Measurements from ENCODE around the gene ECD.
A peak's percentile ranks its signal among the peaks of the same experiment; 100 is the strongest.

ECD gene

DNA sequence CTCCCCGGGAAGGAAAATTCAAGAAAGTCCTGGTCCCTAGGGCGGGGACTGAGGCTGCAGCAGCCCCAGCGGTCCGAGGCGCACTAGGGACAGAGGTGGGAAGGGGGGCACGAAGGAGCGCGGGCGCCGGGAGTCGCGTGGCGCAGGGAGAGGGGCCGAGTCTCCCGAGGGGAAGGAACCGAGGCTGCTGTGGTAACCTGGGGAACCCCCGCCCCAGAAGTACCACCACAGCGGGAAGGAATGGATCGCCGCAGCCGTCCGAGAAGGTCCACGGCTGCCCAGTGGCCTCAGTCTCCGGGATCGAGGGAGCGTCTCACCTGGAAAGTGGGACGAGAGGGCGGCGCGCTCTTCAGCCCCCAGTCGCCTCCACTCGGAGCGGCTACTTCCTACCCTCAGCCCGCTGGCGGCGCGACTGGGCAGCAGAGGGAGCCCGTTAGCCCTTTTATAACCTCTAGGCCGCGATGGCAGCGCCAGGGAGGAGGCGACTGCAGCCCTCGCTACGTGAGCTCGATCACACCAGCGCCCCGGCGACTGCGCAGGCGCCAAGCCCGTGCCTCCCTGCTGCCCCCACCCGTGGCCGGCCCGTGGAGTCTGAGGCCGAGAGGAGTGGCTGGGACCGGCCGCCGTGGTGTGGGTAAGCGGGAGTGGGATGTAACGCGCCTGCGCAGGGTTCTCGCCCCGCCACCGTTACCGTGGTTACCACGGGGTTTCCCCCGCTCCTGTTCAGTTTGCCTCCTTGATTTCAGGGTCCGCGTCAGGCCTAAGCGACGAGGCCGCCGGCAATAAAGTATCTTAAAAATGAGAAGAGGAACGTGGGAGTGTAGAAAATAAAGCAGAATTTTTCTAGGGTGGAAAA, 71.1 kb downstream of the ECD start, which contains the start of gene P4HA1:
TSS of gene P4HA1 (minus strand) at position 418 of the 856 bp plus-strand sequence. CDS start 21,983 bp downstream, outside the sequence.
- peak; percentile 96 for DNase-seq

DNA sequence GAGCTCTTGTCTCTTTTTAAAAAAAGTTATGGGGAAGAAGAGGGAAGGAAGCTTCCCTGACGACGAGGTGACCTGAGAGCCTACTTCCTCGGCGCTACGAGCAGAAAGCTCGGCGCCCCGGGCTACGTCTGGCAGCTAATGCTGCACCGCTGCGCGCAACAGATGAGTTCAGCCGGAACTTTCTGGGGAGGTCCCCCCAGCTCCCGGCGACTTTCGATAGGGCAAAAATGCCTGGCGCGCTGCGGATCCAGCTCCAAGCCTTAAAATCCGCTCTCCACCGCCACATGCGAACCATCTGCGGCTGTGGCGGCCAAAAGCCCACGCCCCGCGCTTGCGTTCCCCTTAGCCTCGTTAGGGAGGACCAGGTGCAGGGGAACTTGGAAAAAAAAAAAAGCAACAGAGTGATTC, 71.8 kb downstream of the ECD start:
- peak; percentile 67 for DNase-seq

DNA sequence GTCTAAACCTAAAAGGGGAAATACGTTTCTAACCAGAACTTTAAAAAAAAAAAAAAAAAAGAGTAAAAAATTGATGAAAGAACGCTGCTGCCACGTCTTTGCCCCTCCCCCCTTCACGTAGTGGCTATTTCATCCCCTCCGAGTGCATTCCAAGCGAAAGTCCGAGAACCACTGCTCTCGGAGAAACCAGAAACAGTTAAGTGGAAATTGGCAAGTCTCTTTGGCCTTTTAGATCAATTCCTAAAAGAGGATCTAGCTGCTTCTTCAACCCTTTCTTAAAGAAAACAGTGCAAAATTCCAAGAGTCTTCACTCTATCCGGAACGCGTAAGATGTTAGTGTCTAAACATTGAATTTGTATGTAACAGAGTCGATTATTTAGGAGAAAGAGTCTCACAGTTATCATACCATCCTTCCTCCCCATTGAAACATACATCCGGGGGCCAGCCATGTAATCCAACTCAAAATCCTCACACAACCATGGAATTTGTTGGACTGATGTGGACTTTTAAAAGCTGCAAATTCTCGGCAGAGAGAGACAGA, 72.3 kb downstream of the ECD start:
- peak; percentile 28 for DNase-seq

DNA sequence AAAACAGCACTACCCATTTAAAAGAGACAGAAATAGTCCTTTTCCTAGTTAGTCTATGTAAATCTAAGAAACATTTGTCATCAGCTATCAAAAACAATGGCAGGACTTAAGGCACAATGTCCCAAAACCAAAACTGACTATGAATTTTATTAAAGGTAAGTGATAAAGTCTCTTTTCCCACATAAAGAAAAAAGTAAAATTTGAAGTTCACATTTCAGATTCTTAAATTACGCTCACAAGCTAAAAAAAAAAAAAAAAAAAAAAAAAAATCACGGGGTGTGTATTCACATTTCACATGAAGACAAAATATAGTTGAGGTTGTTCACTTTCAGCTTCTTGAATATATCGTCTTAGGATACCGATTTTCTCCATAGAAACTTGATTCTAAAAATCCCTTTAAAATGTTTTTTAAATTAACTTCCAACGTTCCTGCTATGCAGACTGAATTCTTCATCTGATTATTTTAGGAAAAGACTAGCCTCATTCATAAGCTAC, 72.8 kb downstream of the ECD start:
- no peak for DNase-seq

DNA sequence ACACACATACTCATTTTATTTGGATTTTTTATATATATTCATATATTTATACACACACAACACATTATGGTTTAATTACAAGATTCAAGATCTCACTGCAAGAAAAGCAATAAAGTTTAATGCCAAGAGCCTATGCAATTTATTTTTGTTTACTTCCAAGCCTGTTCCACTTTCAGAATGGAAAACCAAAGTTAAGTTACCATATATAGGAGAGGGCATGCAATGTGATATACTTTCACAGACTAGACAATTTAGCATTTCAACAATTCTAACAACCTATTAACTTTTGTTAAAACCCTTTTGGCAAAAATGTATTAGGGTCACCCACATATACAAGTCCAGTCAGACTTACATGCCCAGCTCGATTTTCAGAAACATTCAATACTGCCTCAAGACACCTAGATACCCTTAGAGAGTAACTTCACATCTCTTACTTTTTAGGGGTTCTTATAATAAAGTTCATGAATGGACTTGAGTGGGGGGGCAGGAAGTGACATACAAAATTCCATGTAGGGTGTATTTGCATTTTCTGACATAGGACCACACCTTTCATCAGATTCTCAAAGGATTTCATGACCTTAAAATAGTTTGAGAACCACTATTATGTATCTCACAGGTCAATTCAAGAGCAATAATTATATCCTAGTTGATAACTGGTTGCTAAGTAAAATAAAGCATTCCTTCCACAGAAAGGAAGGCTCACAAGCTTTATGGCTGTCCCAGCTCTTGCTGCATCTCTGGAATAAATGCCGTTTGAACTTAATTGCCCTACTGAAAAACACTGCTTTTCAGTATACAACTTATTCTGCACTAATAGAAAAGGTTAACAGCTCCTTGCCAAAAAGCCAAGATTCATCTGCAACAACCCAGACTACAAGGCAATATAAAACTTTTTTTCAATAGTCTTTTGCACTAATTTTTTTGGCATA, 73.6 kb downstream of the ECD start:
- no peak for DNase-seq

DNA sequence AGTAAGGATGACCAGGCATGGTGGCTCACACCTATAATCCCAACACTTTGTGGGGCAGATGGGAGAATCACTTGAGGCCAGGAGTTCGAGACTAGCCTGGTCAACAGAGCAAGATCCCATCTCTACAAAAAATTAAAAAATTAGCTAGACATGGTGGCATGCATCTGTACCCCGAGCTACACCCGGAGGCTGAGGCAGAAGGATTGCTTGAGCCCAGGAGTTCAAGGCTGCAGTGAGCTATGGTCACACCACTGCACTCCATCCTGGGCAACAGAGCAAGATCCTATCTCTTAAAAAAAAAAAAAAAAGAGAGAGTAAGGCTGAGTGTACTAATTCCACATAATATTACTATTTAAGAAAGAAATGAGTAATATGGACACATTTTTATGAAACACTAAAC, 75.0 kb downstream of the ECD start:
- no peak for DNase-seq

DNA sequence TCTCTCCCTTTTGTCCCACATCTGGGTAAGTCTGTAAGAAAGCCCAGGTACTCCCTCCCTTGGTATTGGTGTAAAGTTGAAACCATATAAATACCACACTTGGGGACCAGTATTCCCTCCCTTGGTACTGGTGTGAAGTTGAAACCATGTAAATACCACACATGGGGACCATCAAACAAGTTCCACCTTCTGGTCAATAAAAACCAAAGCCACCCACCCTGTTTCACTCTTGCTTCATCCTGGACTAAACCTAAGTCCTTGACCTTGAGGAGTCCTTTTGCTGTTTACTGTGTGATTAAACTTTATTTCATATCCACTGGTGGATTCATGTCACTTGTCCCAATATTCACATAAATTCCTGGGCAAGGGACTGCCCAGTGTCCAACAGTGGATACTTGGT, 79.5 kb downstream of the ECD start:
- no peak for DNase-seq

DNA sequence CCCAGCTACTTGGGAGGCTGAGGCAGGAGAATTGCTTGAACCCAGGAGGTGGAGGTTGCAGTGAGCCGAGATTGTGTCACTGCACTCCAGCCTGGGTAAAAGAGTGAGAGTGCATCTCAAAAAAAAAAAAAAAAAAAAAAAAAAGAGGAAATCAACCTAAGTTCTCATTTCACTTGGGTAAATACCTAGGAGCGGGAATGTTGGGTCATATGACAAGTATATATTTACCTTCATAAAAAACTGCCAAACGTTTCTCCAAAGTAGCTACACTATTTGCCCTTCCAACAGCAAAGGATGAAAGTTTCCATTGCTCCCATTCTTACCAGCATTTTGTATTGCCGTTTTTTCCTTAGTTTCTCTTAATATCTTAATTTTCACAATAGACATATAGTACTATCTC, 81.0 kb downstream of the ECD start:
- DNase-seq = no peak

DNA sequence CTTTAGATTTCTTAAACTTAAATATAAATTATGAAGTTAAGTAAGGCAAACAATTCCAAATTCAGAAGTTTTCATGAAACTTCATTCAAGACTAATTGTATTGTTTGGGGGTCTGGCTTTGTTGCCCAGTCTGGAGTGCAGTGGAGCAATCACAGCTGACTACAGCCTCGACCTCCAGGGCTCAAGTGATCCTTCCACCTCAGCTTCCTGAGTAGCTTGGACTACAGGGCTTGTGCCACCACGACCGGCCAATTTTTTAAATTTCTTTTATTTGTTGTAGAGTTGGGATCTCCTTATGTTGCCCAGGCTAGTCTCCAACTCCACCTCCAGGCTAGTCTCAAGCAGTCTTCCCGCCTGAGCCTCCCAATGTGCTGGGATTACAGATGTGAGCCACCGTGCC, 83.6 kb downstream of the ECD start:
- DNase-seq = no peak

Measured in activated CD4-positive, alpha-beta T cell treated with anti-CD3 and anti-CD28 coated beads, Interleukin-2, amount 50 U/mL, for 1 hour (primary cell).